T-cell (primary cell): ENCODE results near the gene TOM1L2. TPM values are rescaled to one million over a fixed set of nuclear protein-coding genes. Genes with fewer than 3 reads are reported as not detected.

ENCODE experiments used
- ATAC-seq, 4 experiments: fragments of 200-7000 bp in 3 of 4; fragments of 150-1000 bp in 1 of 4; cut with Tn5 transposase; replicated peaks in 1 of 4; 1 replicate in 3 of 4; 2 replicates in 1 of 4; pipeline ENCODE4 v1.10.0; 2021; ENCODE audit warnings: moderate library complexity in 3 of 4, mild to moderate bottlenecking in 2 of 4, moderate number of reproducible peaks in 1 of 4
- CTCF ChIA-PET, 2 donors: fragments of 300-600 bp; sonication (Branson Sonifier 250); formaldehyde crosslinking; loops; one replicate each; lab custom pipeline; 2022; ENCODE audit warnings: antibody characterized with exemption in 2 of 2; lab: Charles Lee
- POLR2A ChIA-PET, 2 donors: fragments of 300-600 bp; sonication (Branson Sonifier 250); formaldehyde crosslinking; loops; one replicate each; lab custom pipeline; 2022; ENCODE audit warnings: antibody characterized with exemption in 2 of 2; lab: Charles Lee
- DNase-seq, 35 experiments: peaks; one replicate each; pipeline versions ENCODE4 v3.0.0 to v3.0.0-alpha.2; 2013 to 2023
- H3K27ac ChIP-seq: one replicate; pipeline ENCODE4 v1.5.1; 2013; ENCODE audit warnings: low read length
- H3K27me3 ChIP-seq, 2 experiments: replicated peaks in 1 of 2; 1 replicate in 1 of 2; 2 replicates in 1 of 2; pipeline versions ENCODE4 v1.6.1 to v1.7.0; 2013; ENCODE audit warnings: low read length in 1 of 2, mixed read lengths in 1 of 2; ENCODE audit not compliant: control insufficient read depth in 2 of 2, insufficient read depth in 2 of 2; ENCODE audit errors: extremely low read depth in 1 of 2
- H3K36me3 ChIP-seq, 2 donors: 1 replicate in 1 of 2; 2 replicates in 1 of 2; pipeline versions ENCODE4 v1.6.1 to v1.7.0; 2013; ENCODE audit warnings: low read length in 1 of 2; ENCODE audit not compliant: control insufficient read depth in 2 of 2, insufficient read depth in 1 of 2; ENCODE audit errors: extremely low read depth in 1 of 2
- H3K4me1 ChIP-seq, 2 experiments: 1 replicate in 1 of 2; 2 replicates in 1 of 2; pipeline versions ENCODE4 v1.6.1 to v1.7.0; 2013; ENCODE audit warnings: low read length in 2 of 2, mixed read lengths in 1 of 2; ENCODE audit not compliant: insufficient read depth in 2 of 2, control insufficient read depth in 1 of 2; ENCODE audit errors: extremely low read depth in 1 of 2
- H3K4me3 ChIP-seq, 2 donors: 1 replicate in 1 of 2; 2 replicates in 1 of 2; pipeline versions ENCODE4 v1.5.1 to v1.7.0; 2013; ENCODE audit warnings: mild to moderate bottlenecking in 2 of 2, low read length in 1 of 2, moderate library complexity in 1 of 2; ENCODE audit not compliant: control insufficient read depth in 1 of 2; ENCODE audit errors: extremely low read depth in 1 of 2
- H3K9me3 ChIP-seq: 2 replicates; pipeline ENCODE4 v1.7.0; 2013
- H3K27ac Mint-ChIP-seq, 2 donors: one replicate each; pipeline ENCODE4 v1.8.0; 2020 to 2021; ENCODE audit warnings: mild to moderate bottlenecking in 2 of 2, mixed read lengths in 2 of 2
- H3K27me3 Mint-ChIP-seq, 2 donors: one replicate each; pipeline ENCODE4 v1.8.0; 2021 to 2022; ENCODE audit warnings: mixed read lengths in 2 of 2
- H3K36me3 Mint-ChIP-seq: one replicate; pipeline ENCODE4 v1.8.0; 2021; ENCODE audit warnings: mixed read lengths
- H3K4me1 Mint-ChIP-seq, 3 donors: one replicate each; pipeline ENCODE4 v1.8.0; 2020 to 2022; ENCODE audit warnings: mixed read lengths in 3 of 3, mild to moderate bottlenecking in 1 of 3
- H3K4me3 Mint-ChIP-seq, 3 donors: one replicate each; pipeline ENCODE4 v1.8.0; 2020 to 2022; ENCODE audit warnings: mild to moderate bottlenecking in 3 of 3, mixed read lengths in 3 of 3, moderate library complexity in 3 of 3
- H3K9me3 Mint-ChIP-seq, 3 donors: one replicate each; pipeline ENCODE4 v1.8.0; 2020 to 2022; ENCODE audit warnings: mixed read lengths in 3 of 3
- WGBS: methylation state at CpG from one replicate; pipeline ENCODE4 v1.1.5; 2013; ENCODE audit warnings: missing lambda C conversion rate; ENCODE audit not compliant: insufficient coverage; 5-methylcytosine and 5-hydroxymethylcytosine counted together
- total RNA-seq, 35 experiments: library from RNA in 6 of 35; stranded (reverse) in 6 of 35; fragments of 120-200 nt in 1 of 35; gene quantifications; one replicate each; pipeline versions ENCODE4 v1.2.1 to v1.2.4 and lab custom pipeline; 2013 to 2026

TOM1L2 gene
- total RNA-seq, 5 donors from 2014 or later (not counting 1 experiment from before 2014, with no cell fraction given): 57.5 to 71.5 (median 61.9) TPM

- H3K27ac Mint-ChIP-seq: no peak overlapping the region
- CTCF ChIA-PET: no interaction called here
These were observed 91.5 kb downstream of the TOM1L2 start for GRCh38 chr17:17880577-17881196.

GRCh38 chr17:17877529-17878358 lies 94.5 kb downstream of the TOM1L2 start:
- ChIA-PET CTCF (interaction anchor here in 1 of 2 donors (0.6 to 0.7 kb wide), 2 partner anchors 24 to 227 kb away, joined by 3 to 4 read pairs; no protein-coding TSS in a partner anchor), POLR2A (no interaction called here)
- Histone ChIP-seq H3K36me3 (peaks cover 20 to 81% of the 10 kb centered on the region in 2 donors), H3K4me1 (no peaks in the 10 kb centered on the region), H3K9me3 (no peaks in the 10 kb centered on the region), H3K27ac (no peak overlapping the region), H3K4me3 (no peak overlapping the region), H3K27me3 (no peaks in the 10 kb centered on the region)
- Mint-ChIP-seq H3K4me1 (no peaks in the 10 kb centered on the region), H3K27ac (no peak overlapping the region), H3K36me3 (peaks cover 66% of the 10 kb centered on the region), H3K4me3 (no peak overlapping the region), H3K27me3 (no peaks in the 10 kb centered on the region), H3K9me3 (no peaks in the 10 kb centered on the region)
- 99% methylated on average over 6 of the region's 14 CpGs for WGBS
- ATAC-seq (no peak), DNase-seq (no peak)

More at GRCh38 chr17:17880577-17881196, 91.5 kb downstream of the TOM1L2 start:
- H3K4me1 ChIP-seq: no peaks in the 10 kb centered on the region
- POLR2A ChIA-PET: no interaction called here
- DNase-seq: no peak
- no peaks in the 10 kb centered on the region for H3K9me3 ChIP-seq
- H3K4me3 ChIP-seq: no peak overlapping the region
- Mint-ChIP-seq H3K27me3 (no peaks in the 10 kb centered on the region), H3K36me3 (peaks cover 70% of the 10 kb centered on the region), H3K4me1 (no peaks in the 10 kb centered on the region), H3K4me3 (no peak overlapping the region), H3K9me3 (no peaks in the 10 kb centered on the region)
- WGBS: 91% methylated on average over 7 of the region's 8 CpGs
- H3K36me3 ChIP-seq: peaks cover 17 to 87% of the 10 kb centered on the region in 2 donors
- no peak for ATAC-seq
- no peaks in the 10 kb centered on the region for H3K27me3 ChIP-seq
- no peak overlapping the region for H3K27ac ChIP-seq

GRCh38 chr17:17876959-17877528 lies 95.2 kb downstream of the TOM1L2 start:
- POLR2A ChIA-PET: no interaction called here
- Histone ChIP-seq H3K4me3 (no peak overlapping the region), H3K27ac (no peak overlapping the region), H3K27me3 (no peaks in the 10 kb centered on the region), H3K4me1 (no peaks in the 10 kb centered on the region), H3K9me3 (no peaks in the 10 kb centered on the region), H3K36me3 (peaks cover 16 to 75% of the 10 kb centered on the region in 2 donors)
- no peak for DNase-seq
- Mint-ChIP-seq H3K27ac (no peak overlapping the region), H3K27me3 (no peaks in the 10 kb centered on the region), H3K4me1 (no peaks in the 10 kb centered on the region), H3K9me3 (no peaks in the 10 kb centered on the region), H3K4me3 (no peak overlapping the region), H3K36me3 (peaks cover 59% of the 10 kb centered on the region)
- CTCF ChIA-PET: interaction anchor here in 1 of 2 donors (0.6 kb wide), 1 partner anchor 227 kb away, joined by 3 read pairs; no protein-coding TSS in a partner anchor
- WGBS: 96% methylated on average over 3 of the region's 6 CpGs
- no peak for ATAC-seq

- ChIA-PET CTCF (interaction anchor here in 1 of 2 donors (0.9 kb wide), 1 partner anchor 9 kb away, joined by 4 read pairs; no protein-coding TSS in a partner anchor), POLR2A (interaction anchor here in 1 of 2 donors (0.6 kb wide), 1 partner anchor 898 kb away, joined by 3 read pairs; no protein-coding TSS in a partner anchor)
- Mint-ChIP-seq H3K36me3 (peaks cover 42% of the 10 kb centered on the region), H3K4me1 (no peaks in the 10 kb centered on the region), H3K9me3 (no peaks in the 10 kb centered on the region), H3K27ac (no peak overlapping the region), H3K27me3 (no peaks in the 10 kb centered on the region), H3K4me3 (no peak overlapping the region)
- no peak overlapping the region for H3K4me3 ChIP-seq
- 80% methylated on average over 1 of the region's 1 CpG for WGBS
- no peak overlapping the region for H3K27ac ChIP-seq
- H3K36me3 ChIP-seq: peaks cover 15 to 68% of the 10 kb centered on the region in 2 donors
- ATAC-seq (no peak), DNase-seq (no peak)
- H3K27me3 ChIP-seq: no peaks in the 10 kb centered on the region
- H3K4me1 ChIP-seq: no peaks in the 10 kb centered on the region
- H3K9me3 ChIP-seq: no peaks in the 10 kb centered on the region
These were observed 97.7 kb downstream of the TOM1L2 start for GRCh38 chr17:17874478-17874877.

- 100% methylated on average over 2 of the region's 8 CpGs for WGBS
- peaks cover 9 to 68% of the 10 kb centered on the region in 2 donors for H3K36me3 ChIP-seq
- ChIA-PET CTCF (no interaction called here), POLR2A (interaction anchor here in 1 of 2 donors (0.5 to 0.6 kb wide), 2 partner anchors 181 to 897 kb away, joined by 3 to 8 read pairs; no protein-coding TSS in a partner anchor)
- H3K9me3 Mint-ChIP-seq: no peaks in the 10 kb centered on the region
- H3K27ac ChIP-seq: no peak overlapping the region
- H3K27me3 ChIP-seq: no peaks in the 10 kb centered on the region
- no peaks in the 10 kb centered on the region for H3K27me3 Mint-ChIP-seq
- H3K27ac Mint-ChIP-seq: no peak overlapping the region
- DNase-seq (no peak), ATAC-seq (no peak)
- no peaks in the 10 kb centered on the region for H3K9me3 ChIP-seq
- H3K4me1 ChIP-seq: no peaks in the 10 kb centered on the region
- H3K36me3 Mint-ChIP-seq: peaks cover 39% of the 10 kb centered on the region
- no peak overlapping the region for H3K4me3 ChIP-seq
- no peaks in the 10 kb centered on the region for H3K4me1 Mint-ChIP-seq
- H3K4me3 Mint-ChIP-seq: no peak overlapping the region
These were observed 98.7 kb downstream of the TOM1L2 start for GRCh38 chr17:17873450-17873991.
